ENCODE results near the gene SERPIND1.

- TF ChIP-seq, protein P1, sequence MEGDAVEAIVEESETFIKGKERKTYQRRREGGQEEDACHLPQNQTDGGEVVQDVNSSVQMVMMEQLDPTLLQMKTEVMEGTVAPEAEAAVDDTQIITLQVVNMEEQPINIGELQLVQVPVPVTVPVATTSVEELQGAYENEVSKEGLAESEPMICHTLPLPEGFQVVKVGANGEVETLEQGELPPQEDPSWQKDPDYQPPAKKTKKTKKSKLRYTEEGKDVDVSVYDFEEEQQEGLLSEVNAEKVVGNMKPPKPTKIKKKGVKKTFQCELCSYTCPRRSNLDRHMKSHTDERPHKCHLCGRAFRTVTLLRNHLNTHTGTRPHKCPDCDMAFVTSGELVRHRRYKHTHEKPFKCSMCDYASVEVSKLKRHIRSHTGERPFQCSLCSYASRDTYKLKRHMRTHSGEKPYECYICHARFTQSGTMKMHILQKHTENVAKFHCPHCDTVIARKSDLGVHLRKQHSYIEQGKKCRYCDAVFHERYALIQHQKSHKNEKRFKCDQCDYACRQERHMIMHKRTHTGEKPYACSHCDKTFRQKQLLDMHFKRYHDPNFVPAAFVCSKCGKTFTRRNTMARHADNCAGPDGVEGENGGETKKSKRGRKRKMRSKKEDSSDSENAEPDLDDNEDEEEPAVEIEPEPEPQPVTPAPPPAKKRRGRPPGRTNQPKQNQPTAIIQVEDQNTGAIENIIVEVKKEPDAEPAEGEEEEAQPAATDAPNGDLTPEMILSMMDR (IDR thresholded peaks at IDR 0.05; ENCODE audit: insufficient read depth, low read depth, low read length), result peak; percentile 42
- no peak for TF ChIP-seq EZH2 (IDR thresholded peaks at IDR 0.05; ENCODE audit: insufficient read depth, low read length)
Observed at GRCh38 chr22:20803696-20804324, 29.9 kb downstream of the SERPIND1 start.
